Measurements from ENCODE around the gene TMPRSS9.

Gene TMPRSS9

DNA sequence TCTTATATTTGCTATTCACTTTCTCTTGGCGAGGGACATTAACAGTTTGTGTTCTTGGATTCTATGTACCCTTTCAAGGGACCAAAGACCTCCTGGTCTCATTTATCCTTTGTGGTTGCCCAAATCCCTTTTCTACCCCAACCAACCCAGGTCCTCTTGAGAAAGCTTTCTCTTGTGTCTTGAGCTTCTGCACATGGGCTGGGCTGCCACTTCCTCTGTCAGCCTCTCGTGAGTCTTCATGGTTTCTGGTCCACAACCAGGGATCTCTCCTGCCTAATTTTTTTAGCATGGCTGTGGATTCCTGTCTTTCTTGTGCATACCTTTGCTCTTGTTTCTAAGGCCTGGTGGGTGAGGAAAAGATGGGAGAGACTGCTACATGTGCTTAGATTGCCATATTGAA is 52.4 kb downstream of the TMPRSS9 start:
- Histone ChIP-seq H3K9ac (ENCODE audit: low read length) (no peak overlapping the region), H3K4me1 (ENCODE audit: insufficient read depth, low read length, severe bottlenecking) (no peaks in the 10 kb centered on the region), H3K9me3 (ENCODE audit: low read length) (no peaks in the 10 kb centered on the region), H3K36me3 (ENCODE audit: insufficient read depth, low read length) (peaks cover 18% of the 10 kb centered on the region), H3K79me2 (ENCODE audit: insufficient read depth, low read length) (no peaks in the 10 kb centered on the region), H3K4me2 (ENCODE audit: low read length) (no peak overlapping the region), H2AFZ (ENCODE audit: low read length) (no peak overlapping the region), H4K20me1 (ENCODE audit: insufficient read depth, low read length) (no peaks in the 10 kb centered on the region), H3K27me3 (ENCODE audit: insufficient read depth, low read length) (no peaks in the 10 kb centered on the region; the same call in 1 of the 2 replicates), H3K4me3 (ENCODE audit: low read depth, low read length, poor library complexity, severe bottlenecking) (no peak overlapping the region), H3F3A (ENCODE audit: insufficient read depth, low read length) (no peaks in the 10 kb centered on the region), H3K9me2 (ENCODE audit: low read depth, low read length) (no peaks in the 10 kb centered on the region), H3K27ac (ENCODE audit: low read depth, low read length, poor library complexity, severe bottlenecking) (no peak overlapping the region)
- no peak for TF ChIP-seq EZH2 (IDR thresholded peaks at IDR 0.05; ENCODE audit: borderline replicate concordance, low read length)
- TF ChIP-seq, protein P1, sequence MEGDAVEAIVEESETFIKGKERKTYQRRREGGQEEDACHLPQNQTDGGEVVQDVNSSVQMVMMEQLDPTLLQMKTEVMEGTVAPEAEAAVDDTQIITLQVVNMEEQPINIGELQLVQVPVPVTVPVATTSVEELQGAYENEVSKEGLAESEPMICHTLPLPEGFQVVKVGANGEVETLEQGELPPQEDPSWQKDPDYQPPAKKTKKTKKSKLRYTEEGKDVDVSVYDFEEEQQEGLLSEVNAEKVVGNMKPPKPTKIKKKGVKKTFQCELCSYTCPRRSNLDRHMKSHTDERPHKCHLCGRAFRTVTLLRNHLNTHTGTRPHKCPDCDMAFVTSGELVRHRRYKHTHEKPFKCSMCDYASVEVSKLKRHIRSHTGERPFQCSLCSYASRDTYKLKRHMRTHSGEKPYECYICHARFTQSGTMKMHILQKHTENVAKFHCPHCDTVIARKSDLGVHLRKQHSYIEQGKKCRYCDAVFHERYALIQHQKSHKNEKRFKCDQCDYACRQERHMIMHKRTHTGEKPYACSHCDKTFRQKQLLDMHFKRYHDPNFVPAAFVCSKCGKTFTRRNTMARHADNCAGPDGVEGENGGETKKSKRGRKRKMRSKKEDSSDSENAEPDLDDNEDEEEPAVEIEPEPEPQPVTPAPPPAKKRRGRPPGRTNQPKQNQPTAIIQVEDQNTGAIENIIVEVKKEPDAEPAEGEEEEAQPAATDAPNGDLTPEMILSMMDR (IDR thresholded peaks at IDR 0.05; ENCODE audit: low read length), result no peak

DNA sequence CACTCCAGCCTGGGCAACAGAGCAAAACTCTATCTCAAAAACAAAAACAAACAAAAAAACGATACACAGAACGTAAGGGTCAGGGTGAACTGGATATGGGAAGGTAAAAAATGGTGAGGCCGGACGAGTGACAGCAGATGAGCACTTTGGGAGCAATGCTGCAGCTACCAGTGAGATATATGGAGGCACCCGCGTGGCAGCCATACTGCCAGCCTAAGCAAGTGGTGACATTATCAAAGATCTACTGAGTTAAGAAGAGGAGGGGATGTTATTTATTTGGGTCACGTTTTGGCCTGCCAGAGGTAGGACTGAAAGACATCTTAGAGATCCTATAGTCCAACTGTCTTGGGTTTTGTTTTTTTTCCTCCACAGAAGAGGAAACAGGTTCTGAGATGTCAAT is 53.1 kb downstream of the TMPRSS9 start:
- H4K20me1 ChIP-seq (ENCODE audit: insufficient read depth, low read length), result no peaks in the 10 kb centered on the region
- no peaks in the 10 kb centered on the region for H3K9me2 ChIP-seq (ENCODE audit: low read depth, low read length)
- no peaks in the 10 kb centered on the region; the same call in 1 of the 2 replicates for H3K27me3 ChIP-seq (ENCODE audit: insufficient read depth, low read length)
- no peak overlapping the region for H3K4me2 ChIP-seq (ENCODE audit: low read length)
- no peaks in the 10 kb centered on the region for H3K9me3 ChIP-seq (ENCODE audit: low read length)
- no peak overlapping the region for H3K9ac ChIP-seq (ENCODE audit: low read length)
- no peaks in the 10 kb centered on the region for H3K4me1 ChIP-seq (ENCODE audit: insufficient read depth, low read length, severe bottlenecking)
- H3K4me3 ChIP-seq (ENCODE audit: low read depth, low read length, poor library complexity, severe bottlenecking), result no peak overlapping the region
- no peaks in the 10 kb centered on the region for H3F3A ChIP-seq (ENCODE audit: insufficient read depth, low read length)
- no peak for TF ChIP-seq EZH2 (IDR thresholded peaks at IDR 0.05; ENCODE audit: borderline replicate concordance, low read length)
- TF ChIP-seq, protein P1 (IDR thresholded peaks at IDR 0.05; ENCODE audit: low read length), result no peak
- peaks cover 23% of the 10 kb centered on the region for H3K36me3 ChIP-seq (ENCODE audit: insufficient read depth, low read length)
- no peak overlapping the region for H2AFZ ChIP-seq (ENCODE audit: low read length)
- H3K27ac ChIP-seq (ENCODE audit: low read depth, low read length, poor library complexity, severe bottlenecking), result no peak overlapping the region
- no peaks in the 10 kb centered on the region for H3K79me2 ChIP-seq (ENCODE audit: insufficient read depth, low read length)

DNA sequence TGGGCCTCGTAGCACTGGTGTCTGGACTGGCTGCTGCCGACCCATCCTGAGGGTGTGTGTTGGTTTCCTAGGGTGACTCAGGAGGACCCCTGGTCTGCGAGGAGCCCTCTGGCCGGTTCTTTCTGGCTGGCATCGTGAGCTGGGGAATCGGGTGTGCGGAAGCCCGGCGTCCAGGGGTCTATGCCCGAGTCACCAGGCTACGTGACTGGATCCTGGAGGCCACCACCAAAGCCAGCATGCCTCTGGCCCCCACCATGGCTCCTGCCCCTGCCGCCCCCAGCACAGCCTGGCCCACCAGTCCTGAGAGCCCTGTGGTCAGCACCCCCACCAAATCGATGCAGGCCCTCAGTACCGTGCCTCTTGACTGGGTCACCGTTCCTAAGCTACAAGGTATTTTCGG is 53.6 kb downstream of the TMPRSS9 start:
- Histone ChIP-seq H3K4me2 (ENCODE audit: low read length) (no peak overlapping the region), H2AFZ (ENCODE audit: low read length) (no peak overlapping the region), H3K9me2 (ENCODE audit: low read depth, low read length) (no peaks in the 10 kb centered on the region), H3K9ac (ENCODE audit: low read length) (no peak overlapping the region), H3F3A (ENCODE audit: insufficient read depth, low read length) (no peaks in the 10 kb centered on the region), H4K20me1 (ENCODE audit: insufficient read depth, low read length) (no peaks in the 10 kb centered on the region), H3K27ac (ENCODE audit: low read depth, low read length, poor library complexity, severe bottlenecking) (no peak overlapping the region), H3K36me3 (ENCODE audit: insufficient read depth, low read length) (peaks cover 23% of the 10 kb centered on the region), H3K4me1 (ENCODE audit: insufficient read depth, low read length, severe bottlenecking) (no peaks in the 10 kb centered on the region), H3K9me3 (ENCODE audit: low read length) (no peaks in the 10 kb centered on the region), H3K27me3 (ENCODE audit: insufficient read depth, low read length) (no peaks in the 10 kb centered on the region; the same call in 1 of the 2 replicates), H3K4me3 (ENCODE audit: low read depth, low read length, poor library complexity, severe bottlenecking) (no peak overlapping the region), H3K79me2 (ENCODE audit: insufficient read depth, low read length) (no peaks in the 10 kb centered on the region)
- TF ChIP-seq EZH2 (IDR thresholded peaks at IDR 0.05; ENCODE audit: borderline replicate concordance, low read length), result no peak
- TF ChIP-seq, protein P1 (IDR thresholded peaks at IDR 0.05; ENCODE audit: low read length), result no peak
